NCI-H460 (cell line): ENCODE measurements around the gene NPHS1. TPM values are rescaled to one million over a fixed set of nuclear protein-coding genes. Genes with fewer than 3 reads are reported as not detected.

Experiments used
- DNase-seq: peaks from one replicate; pipeline ENCODE4 v3.0.0-alpha.2; 2016; ENCODE audit warnings: low read depth; ENCODE audit errors: extremely low read depth
- total RNA-seq: library from RNA; depleted of rRNA; stranded (reverse); fragments of >200 nt; shearing (Covaris generic); gene quantifications from 2 replicates; pipeline ENCODE4 v1.2.3, GENCODE V29; 2014

NPHS1 gene
- total RNA-seq, 1 experiment from 2014 or later: not detected

GRCh38 chr19:35790981-35791813 is 61.1 kb downstream of the NPHS1 start:
- DNase-seq: no peak

- DNase-seq: no peak
These were observed 62.0 kb downstream of the NPHS1 start for GRCh38 chr19:35789978-35790944.

- no peak for DNase-seq
These were observed 62.9 kb downstream of the NPHS1 start for GRCh38 chr19:35789195-35789977.

- DNase-seq: no peak
These were observed 63.9 kb downstream of the NPHS1 start for GRCh38 chr19:35788205-35788960.

- DNase-seq: no peak
These were observed 65.0 kb downstream of the NPHS1 start for GRCh38 chr19:35787227-35787799.

GRCh38 chr19:35786299-35787160 is 65.8 kb downstream of the NPHS1 start:
- DNase-seq: no peak

GRCh38 chr19:35785339-35785627 is 67.0 kb downstream of the NPHS1 start:
- no peak for DNase-seq

- DNase-seq: no peak
These were observed 67.6 kb downstream of the NPHS1 start for GRCh38 chr19:35784503-35785338.

GRCh38 chr19:35783469-35784434 is 68.6 kb downstream of the NPHS1 start:
- DNase-seq: no peak

- no peak for DNase-seq
These were observed 69.7 kb downstream of the NPHS1 start for GRCh38 chr19:35782589-35782988.

GRCh38 chr19:35781650-35782049 is 70.7 kb downstream of the NPHS1 start:
- DNase-seq: no peak

- DNase-seq: no peak
These were observed 71.6 kb downstream of the NPHS1 start for GRCh38 chr19:35780717-35781116.

- DNase-seq: no peak
These were observed 72.2 kb downstream of the NPHS1 start for GRCh38 chr19:35780058-35780457.

GRCh38 chr19:35779033-35779432 is 73.3 kb downstream of the NPHS1 start:
- DNase-seq: no peak

GRCh38 chr19:35777961-35778360 is 74.3 kb downstream of the NPHS1 start:
- DNase-seq: no peak

- no peak for DNase-seq
These were observed 75.0 kb downstream of the NPHS1 start for GRCh38 chr19:35777086-35777841.
